Activated naive CD8-positive, alpha-beta T cell (primary cell): ENCODE measurements around the gene ZDHHC14.

Experiments used
- H3K27ac Mint-ChIP-seq: one replicate; pipeline ENCODE4 v1.8.0; 2021; ENCODE audit warnings: mixed read lengths
- H3K27me3 Mint-ChIP-seq: one replicate; pipeline ENCODE4 v1.8.0; 2021; ENCODE audit warnings: mixed read lengths
- H3K36me3 Mint-ChIP-seq: one replicate; pipeline ENCODE4 v1.8.0; 2021; ENCODE audit warnings: mixed read lengths
- H3K4me1 Mint-ChIP-seq: one replicate; pipeline ENCODE4 v1.8.0; 2021; ENCODE audit warnings: low read depth, mixed read lengths
- H3K4me3 Mint-ChIP-seq: one replicate; pipeline ENCODE4 v1.8.0; 2021; ENCODE audit warnings: mild to moderate bottlenecking, mixed read lengths
- H3K9me3 Mint-ChIP-seq: one replicate; pipeline ENCODE4 v1.8.0; 2021; ENCODE audit warnings: low read depth, mixed read lengths

The ZDHHC14 gene

DNA sequence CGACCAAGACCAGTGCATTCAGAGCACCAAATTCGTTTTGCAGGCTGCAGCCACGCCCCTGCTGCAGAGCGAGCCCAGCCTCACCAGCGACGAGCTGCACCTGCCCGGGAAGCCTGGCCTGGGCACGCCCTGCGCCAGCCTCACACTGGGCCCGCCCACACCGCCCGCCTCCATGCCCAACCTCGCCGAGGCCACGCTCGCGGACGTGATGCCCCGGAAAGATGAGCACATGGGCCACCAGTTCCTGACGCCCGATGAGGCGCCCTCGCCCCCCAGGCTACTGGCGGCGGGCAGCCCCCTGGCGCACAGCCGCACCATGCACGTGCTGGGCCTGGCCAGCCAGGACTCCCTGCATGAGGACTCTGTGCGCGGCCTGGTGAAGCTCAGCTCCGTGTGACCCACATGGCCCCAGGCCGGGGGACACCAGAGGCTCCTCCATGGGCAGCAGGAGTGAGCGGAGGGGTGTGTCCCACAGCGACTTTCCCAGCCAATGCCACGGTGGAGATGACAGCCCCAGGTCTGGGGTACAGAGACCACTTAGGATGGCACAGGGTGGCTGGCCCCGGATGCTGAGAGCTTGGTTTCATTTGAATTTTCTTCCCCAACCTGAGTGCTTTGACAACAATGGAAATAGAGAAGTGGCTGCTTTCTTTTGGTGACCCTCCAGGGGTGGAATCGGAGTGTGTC, 291.9 kb downstream of the ZDHHC14 start:
- no peak overlapping the region for H3K4me3 Mint-ChIP-seq
- H3K9me3 Mint-ChIP-seq: no peaks in the 10 kb centered on the region
- H3K27ac Mint-ChIP-seq: no peak overlapping the region
- H3K4me1 Mint-ChIP-seq: peaks cover 24% of the 10 kb centered on the region
- H3K27me3 Mint-ChIP-seq: no peaks in the 10 kb centered on the region
- no peaks in the 10 kb centered on the region for H3K36me3 Mint-ChIP-seq

DNA sequence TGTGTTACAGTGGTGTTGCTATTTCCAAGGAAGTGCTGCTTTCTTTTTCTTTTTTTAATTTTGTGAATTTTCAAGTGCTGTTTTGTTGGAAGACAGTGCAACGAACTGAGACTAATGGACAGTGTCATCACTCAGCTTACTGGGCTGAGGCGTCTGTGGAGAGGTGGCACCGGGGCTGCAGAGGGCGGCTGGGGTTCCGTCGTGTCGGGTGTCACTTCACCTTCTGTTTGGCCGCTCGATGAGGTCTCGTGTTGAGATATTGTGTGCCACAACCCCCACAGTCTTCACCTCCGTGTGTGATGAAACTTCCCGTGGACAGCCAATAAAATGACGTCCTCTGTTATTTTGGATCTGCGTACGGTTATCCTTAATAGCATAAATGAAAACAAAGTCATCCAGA, 292.6 kb downstream of the ZDHHC14 start:
- no peaks in the 10 kb centered on the region for H3K9me3 Mint-ChIP-seq
- no peak overlapping the region for H3K4me3 Mint-ChIP-seq
- no peaks in the 10 kb centered on the region for H3K27me3 Mint-ChIP-seq
- peaks cover 23% of the 10 kb centered on the region for H3K4me1 Mint-ChIP-seq
- no peaks in the 10 kb centered on the region for H3K36me3 Mint-ChIP-seq
- no peak overlapping the region for H3K27ac Mint-ChIP-seq

DNA sequence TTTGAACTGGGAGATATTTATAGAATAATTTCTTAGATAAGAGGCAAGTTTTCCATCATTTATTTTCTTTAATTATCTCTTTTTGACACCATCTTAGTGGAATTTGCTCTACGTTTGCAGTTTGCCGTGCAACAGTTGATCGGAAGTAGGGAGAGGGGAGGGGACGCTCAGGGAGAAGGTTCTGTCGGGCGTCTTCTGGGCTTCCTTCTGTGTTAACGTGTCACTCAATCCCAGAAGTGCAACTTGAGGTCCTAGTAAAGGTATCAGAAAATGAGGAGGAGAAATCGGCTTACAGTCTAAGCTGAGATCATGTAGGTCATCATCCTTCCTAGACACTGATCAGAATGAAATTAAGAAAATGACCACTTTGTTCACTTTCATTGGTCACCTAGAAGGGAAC, 293.1 kb downstream of the ZDHHC14 start:
- Mint-ChIP-seq H3K4me3 (no peak overlapping the region), H3K4me1 (peaks cover 23% of the 10 kb centered on the region)

DNA sequence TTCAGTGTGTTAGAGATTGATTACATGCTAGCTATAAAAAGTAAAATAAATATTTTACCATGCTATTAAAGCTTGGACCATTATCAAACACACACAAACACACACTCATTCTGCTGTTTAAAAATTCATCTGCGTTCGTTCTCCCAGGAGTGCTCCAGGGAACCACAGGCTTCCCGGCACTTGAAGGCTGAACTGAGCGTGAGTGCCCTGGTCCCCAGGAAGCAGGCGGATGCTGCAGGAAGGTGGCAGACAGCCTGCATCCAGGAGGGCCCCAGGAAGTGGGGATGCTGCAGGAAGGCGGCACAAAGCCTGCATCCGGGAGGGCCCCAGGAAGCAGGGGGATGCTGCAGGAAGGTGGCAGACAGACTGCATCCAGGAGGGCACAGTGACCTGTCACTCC, 294.8 kb downstream of the ZDHHC14 start:
- Mint-ChIP-seq H3K9me3 (no peaks in the 10 kb centered on the region), H3K4me1 (peaks cover 10% of the 10 kb centered on the region), H3K27ac (no peak overlapping the region), H3K36me3 (no peaks in the 10 kb centered on the region), H3K4me3 (no peak overlapping the region), H3K27me3 (no peaks in the 10 kb centered on the region)

More for the DNA sequence above, 293.1 kb downstream of the ZDHHC14 start:
- H3K9me3 Mint-ChIP-seq: no peaks in the 10 kb centered on the region
- no peak overlapping the region for H3K27ac Mint-ChIP-seq
- H3K27me3 Mint-ChIP-seq: no peaks in the 10 kb centered on the region
- H3K36me3 Mint-ChIP-seq: no peaks in the 10 kb centered on the region

DNA sequence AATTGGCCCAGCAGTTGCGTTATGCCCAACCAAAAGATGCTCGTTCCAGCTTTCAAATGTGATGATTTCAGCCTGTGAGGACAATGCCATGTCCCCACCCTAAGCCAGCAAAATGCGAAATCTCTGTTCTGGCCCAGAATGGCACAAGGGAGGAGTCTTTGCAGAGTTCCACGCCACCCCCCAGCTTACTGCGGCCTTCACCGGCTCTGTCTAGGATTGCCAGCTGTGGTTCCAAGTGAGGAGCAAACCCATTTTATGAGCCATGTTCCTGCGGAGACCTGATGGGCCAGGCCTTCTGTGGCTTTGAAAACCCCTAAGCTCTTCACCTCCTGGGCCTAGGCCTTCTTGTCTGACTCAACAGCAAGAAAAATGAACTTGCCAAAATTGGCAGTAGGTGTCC, 295.3 kb downstream of the ZDHHC14 start:
- no peak overlapping the region for H3K27ac Mint-ChIP-seq

DNA sequence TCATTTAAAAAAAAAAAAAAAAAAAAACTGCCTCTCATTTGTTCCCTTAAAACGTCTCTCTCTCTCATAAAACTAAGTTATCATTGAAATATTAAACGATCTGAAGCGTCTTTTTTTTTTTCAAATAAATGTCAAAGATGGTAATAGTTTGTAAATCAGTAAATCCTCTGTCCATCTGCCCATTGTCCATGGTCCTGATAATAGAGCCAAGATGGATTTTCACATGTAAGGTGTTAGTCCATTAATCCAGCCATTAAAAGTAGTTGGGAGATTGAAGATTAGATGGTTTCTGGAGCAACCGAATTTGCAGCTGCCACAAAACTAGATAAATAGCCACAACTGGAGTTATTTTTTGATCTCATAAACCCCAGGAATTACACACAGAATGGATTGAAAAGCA, 296.2 kb downstream of the ZDHHC14 start:
- H3K4me3 Mint-ChIP-seq: no peak overlapping the region
- no peak overlapping the region for H3K27ac Mint-ChIP-seq
- no peaks in the 10 kb centered on the region for H3K9me3 Mint-ChIP-seq
- H3K36me3 Mint-ChIP-seq: no peaks in the 10 kb centered on the region
- H3K27me3 Mint-ChIP-seq: no peaks in the 10 kb centered on the region
- H3K4me1 Mint-ChIP-seq: peaks cover 6% of the 10 kb centered on the region

More for the DNA sequence above, 295.3 kb downstream of the ZDHHC14 start:
- H3K4me1 Mint-ChIP-seq: peaks cover 6% of the 10 kb centered on the region
- H3K27me3 Mint-ChIP-seq: no peaks in the 10 kb centered on the region
- H3K4me3 Mint-ChIP-seq: no peak overlapping the region
- H3K36me3 Mint-ChIP-seq: no peaks in the 10 kb centered on the region
- H3K9me3 Mint-ChIP-seq: no peaks in the 10 kb centered on the region

DNA sequence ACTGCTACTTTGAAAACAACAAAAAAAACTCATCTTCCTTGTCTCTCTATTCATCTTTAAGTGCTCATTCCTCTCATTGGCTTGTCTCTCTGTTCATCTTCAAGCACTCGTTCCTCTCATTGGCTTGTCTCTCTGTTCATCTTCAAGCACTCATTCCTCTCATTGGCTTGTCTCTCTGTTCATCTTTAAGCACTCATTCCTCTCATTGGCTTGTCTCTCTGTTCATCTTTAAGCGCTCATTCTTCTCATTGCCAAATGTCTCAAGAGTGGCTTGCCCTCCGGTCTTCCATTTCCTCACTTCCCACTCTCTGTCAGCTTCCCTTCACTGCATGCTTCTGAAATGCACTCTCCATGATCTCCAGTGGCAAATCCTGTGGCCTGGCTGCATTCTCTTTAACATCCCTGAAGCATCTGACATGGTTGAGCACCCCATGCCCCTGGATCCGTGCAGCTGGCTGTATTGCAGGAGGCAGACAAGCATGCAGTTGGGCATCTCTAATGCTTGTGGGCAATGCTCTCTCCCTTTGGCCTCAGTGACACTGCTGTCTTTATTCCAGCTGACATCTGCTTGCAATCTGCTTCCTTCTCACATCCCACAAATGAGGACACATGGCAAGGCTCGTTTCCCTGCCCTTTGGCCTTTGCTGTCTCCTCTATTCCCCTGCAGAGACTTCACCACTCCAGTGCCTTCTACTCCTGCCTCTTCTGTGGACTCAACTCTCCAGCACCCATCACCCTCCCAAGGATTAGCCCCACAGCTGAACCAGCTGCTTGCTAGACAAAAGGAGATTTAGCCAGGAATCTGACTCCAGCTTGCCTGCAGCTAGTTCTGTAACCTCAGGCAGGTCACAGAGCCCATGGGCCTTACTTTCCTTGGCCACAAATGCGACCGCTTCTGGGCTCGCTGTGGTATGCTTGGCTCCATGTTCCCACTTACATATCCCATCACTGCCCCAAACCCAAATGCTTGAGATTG, 298.9 kb downstream of the ZDHHC14 start:
- Mint-ChIP-seq H3K4me1 (peaks cover 6% of the 10 kb centered on the region), H3K36me3 (no peaks in the 10 kb centered on the region), H3K4me3 (no peak overlapping the region), H3K9me3 (no peaks in the 10 kb centered on the region), H3K27ac (no peak overlapping the region), H3K27me3 (no peaks in the 10 kb centered on the region)

DNA sequence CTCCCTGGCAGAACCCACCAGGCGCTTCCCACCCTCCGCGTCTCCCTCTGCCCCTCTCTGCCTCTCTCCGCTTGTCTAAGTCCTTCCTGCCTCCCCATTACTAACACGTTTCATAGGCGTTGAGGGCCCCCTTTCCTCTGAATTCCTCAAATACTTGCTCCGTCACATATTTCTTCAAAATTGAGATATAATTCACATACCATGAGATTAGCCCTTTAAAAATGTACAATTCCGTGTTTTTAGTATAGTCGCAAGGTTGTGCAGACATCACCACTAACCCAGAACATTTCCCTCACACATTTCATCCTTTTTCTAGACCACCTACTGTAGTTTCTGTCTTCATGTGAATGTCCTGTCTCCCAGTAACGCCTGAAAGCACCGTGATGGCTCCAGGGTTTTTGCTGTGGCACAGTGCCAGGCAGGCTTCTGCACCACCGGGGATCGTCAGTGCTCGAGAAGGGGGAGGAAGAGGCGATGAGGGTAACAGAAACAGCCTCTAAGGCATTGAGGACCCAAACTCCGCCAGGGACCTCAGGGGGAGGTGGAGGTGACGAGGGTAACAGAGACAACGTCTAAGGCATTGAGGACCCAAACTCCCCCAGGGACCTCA, 300.2 kb downstream of the ZDHHC14 start:
- no peaks in the 10 kb centered on the region for H3K9me3 Mint-ChIP-seq
- H3K4me1 Mint-ChIP-seq: peaks cover 2% of the 10 kb centered on the region
- no peak overlapping the region for H3K27ac Mint-ChIP-seq
- no peaks in the 10 kb centered on the region for H3K36me3 Mint-ChIP-seq
- H3K4me3 Mint-ChIP-seq: no peak overlapping the region
- no peaks in the 10 kb centered on the region for H3K27me3 Mint-ChIP-seq

DNA sequence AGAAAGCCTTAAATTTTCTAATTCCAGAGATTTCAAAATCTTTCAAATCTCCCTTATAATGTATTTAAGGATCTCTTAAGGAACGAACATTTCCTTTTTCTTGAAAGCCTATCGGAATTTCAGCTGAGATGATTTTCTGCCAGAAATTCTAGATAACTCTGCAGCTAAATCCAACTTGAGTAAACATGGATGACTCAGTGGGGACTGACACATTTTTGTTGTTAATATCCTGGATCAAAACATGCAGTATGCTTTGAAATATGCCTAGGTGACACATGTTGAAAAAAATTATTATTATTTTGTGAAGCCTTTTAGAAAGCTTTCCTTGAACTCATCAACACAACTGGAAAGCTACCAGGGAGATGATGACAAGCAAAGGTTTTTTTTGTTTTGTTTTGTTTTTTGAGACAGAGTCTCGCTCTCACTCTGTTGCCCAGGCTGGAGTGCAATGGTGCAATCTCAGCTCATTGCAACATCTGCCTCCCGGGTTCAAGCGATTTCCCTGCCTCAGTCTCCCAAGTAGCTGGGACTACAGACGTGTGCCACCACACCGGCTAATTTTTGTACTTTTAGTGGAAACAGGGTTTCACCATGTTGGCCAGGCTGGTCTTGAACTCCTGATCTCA, 302.0 kb downstream of the ZDHHC14 start:
- Mint-ChIP-seq H3K36me3 (no peaks in the 10 kb centered on the region), H3K4me3 (no peak overlapping the region), H3K4me1 (no peaks in the 10 kb centered on the region), H3K9me3 (no peaks in the 10 kb centered on the region), H3K27ac (no peak overlapping the region), H3K27me3 (no peaks in the 10 kb centered on the region)

DNA sequence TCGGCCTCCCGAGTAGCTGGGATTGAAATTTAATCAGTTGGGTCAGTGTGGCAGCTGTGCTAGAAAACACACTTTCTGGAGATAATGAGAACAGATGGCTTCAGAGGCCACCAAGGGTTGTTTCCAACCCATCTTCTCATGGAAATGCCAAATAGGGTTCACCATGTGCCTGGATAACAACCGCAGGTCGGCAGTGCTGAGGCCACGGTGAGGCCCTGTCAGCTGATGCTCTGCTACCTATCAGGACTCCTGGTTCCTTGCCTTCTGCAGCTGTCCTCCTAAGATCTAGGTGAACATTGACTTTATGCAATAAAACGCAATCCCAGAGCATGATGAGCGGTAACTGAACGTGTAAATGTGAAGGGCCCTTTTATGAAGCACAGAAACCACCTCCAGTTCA, 302.7 kb downstream of the ZDHHC14 start:
- Mint-ChIP-seq H3K36me3 (no peaks in the 10 kb centered on the region), H3K27me3 (no peaks in the 10 kb centered on the region), H3K4me1 (no peaks in the 10 kb centered on the region), H3K4me3 (no peak overlapping the region), H3K9me3 (no peaks in the 10 kb centered on the region), H3K27ac (no peak overlapping the region)

DNA sequence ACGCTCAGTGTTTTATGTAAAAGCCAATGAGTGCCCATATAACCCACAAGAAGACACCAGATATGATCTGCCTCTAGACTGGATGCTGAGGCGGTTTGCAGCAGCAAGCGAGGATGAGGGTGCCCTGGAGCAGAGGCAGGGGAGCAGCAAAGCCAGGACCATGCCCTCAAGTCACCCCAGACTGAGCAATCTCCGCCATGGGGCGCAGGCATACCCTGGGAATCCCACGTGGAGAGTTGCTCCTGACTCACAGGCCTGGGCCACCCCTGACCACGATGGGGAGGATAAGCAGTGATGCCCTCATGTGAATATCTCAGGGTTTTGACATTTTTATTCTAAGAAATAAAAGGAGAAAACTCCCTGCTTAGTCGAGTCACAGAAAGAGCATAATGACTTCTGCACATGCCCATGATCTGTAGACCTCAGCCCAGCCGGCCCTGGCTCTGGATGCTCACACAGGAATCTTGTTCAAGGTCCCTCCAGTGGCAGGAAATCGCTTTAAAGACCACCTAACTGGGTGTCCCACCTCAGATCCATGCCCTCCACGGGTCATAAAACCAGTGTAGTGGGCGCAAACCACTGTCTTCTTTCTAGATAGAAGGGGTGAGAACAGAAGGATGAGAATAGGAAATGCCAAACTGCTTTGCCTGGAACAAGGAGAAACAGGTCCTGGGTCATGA, 303.8 kb downstream of the ZDHHC14 start:
- Mint-ChIP-seq H3K9me3 (no peaks in the 10 kb centered on the region), H3K27ac (no peak overlapping the region), H3K36me3 (no peaks in the 10 kb centered on the region), H3K27me3 (no peaks in the 10 kb centered on the region), H3K4me3 (no peak overlapping the region), H3K4me1 (no peaks in the 10 kb centered on the region)

DNA sequence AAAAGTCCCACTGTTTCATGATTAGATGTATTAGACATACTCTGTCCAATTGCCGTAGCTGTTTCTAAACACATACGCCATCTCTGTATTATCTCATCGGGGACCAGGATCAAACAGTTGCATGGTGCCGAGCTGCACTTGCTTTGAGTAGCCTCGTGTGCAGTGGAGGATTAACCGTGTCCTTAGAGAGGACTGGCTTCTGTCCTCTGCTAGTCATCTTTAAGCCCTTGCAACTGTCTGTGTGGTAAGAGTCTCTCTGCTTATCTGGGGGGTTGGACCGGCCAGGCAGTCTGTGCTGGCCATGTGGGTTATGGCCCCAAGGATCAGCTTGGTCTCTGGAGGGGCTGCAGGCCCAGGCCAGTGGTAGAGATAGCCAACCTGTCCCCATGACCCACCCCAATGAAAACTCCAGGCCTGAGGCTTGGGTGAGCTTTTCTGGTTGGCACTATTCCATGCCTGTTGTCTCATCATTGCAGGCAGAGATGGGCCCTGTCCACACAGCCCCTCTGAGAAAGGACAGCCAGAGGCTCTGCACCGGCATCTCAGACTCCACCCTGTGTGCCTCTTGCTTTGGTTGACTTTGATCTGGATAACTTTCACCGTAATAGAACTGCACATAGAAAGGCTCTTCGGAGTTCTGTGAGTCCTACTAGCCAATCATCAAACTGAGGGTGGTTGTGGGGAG, 304.7 kb downstream of the ZDHHC14 start:
- H3K27me3 Mint-ChIP-seq: no peaks in the 10 kb centered on the region
- no peaks in the 10 kb centered on the region for H3K9me3 Mint-ChIP-seq
- H3K36me3 Mint-ChIP-seq: no peaks in the 10 kb centered on the region
- H3K4me3 Mint-ChIP-seq: no peak overlapping the region
- H3K4me1 Mint-ChIP-seq: no peaks in the 10 kb centered on the region
- H3K27ac Mint-ChIP-seq: no peak overlapping the region

DNA sequence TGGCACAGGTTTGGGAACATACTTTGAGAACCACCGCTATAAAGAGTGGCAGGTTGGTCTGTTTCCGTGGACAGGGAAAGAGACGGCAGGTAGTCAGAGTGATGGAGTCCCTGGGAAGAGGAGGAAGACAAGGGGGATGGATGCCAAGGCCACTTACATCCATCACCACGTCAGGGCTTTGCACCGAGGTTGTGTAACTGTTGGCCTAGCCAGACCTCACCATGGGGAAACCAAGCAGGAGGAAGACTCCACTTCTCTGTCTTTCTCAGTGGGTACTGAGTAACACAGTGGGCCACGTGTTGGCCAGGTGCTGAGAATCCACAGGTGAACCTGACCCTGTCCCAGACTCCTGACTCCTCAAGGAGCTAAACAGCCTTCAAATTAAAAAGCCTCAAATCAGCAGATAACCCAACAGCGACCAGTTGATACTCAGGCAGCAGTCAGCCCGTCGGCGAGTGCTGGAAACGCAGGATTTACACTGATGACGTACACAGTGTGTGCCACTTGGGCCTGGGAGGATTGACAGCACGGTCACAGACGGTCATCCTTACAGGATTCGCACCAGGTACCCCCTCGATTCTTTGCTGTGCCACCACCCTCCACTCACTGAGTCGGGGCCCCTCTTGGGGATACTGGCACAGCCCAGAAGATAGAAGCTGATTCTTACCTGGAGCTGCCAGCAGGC, 307.4 kb downstream of the ZDHHC14 start:
- Mint-ChIP-seq H3K36me3 (no peaks in the 10 kb centered on the region), H3K27me3 (no peaks in the 10 kb centered on the region), H3K4me3 (no peak overlapping the region), H3K27ac (no peak overlapping the region), H3K4me1 (no peaks in the 10 kb centered on the region), H3K9me3 (no peaks in the 10 kb centered on the region)
